CD4-positive, alpha-beta memory T cell (primary cell): ENCODE results near the gene SHROOM2. TPM values are rescaled to one million over a fixed set of nuclear protein-coding genes. Genes with fewer than 3 reads are reported as not detected.
"Not testable (repeated sequence)": the region's sequence is repeated elsewhere in the genome, so short reads cannot be mapped to it uniquely, and the experiment has no call there.

ENCODE experiments used
- CTCF ChIA-PET: fragments of 350-600 bp; sonication (Branson Sonifier 250); formaldehyde crosslinking; loops from one replicate; lab custom pipeline; 2021; ENCODE audit warnings: inconsistent platforms; ENCODE audit not compliant: partially characterized antibody; lab: Charles Lee
- POLR2A ChIA-PET: fragments of 350-600 bp; sonication (Branson Sonifier 250); formaldehyde crosslinking; loops from one replicate; lab custom pipeline; 2021; ENCODE audit not compliant: partially characterized antibody; lab: Charles Lee
- DNase-seq, 5 donors: peaks; one replicate each; pipeline versions ENCODE4 v3.0.0 to v3.0.0-alpha.2; 2020 to 2022; ENCODE audit warnings: mixed read lengths in 1 of 5
- H3K27ac ChIP-seq: one replicate; pipeline ENCODE4 v1.7.0; 2013; ENCODE audit warnings: low read depth, low read length
- H3K27me3 ChIP-seq: 2 replicates; pipeline ENCODE4 v1.7.0; 2013; ENCODE audit warnings: mild to moderate bottlenecking, low read length, moderate library complexity; ENCODE audit not compliant: insufficient read depth
- H3K36me3 ChIP-seq: 2 replicates; pipeline ENCODE4 v1.7.0; 2013; ENCODE audit warnings: mild to moderate bottlenecking, low read length, moderate library complexity; ENCODE audit not compliant: insufficient read depth
- H3K4me1 ChIP-seq: 2 replicates; pipeline ENCODE4 v1.7.0; 2013; ENCODE audit warnings: mild to moderate bottlenecking, low read length, moderate library complexity; ENCODE audit not compliant: insufficient read depth
- H3K4me3 ChIP-seq, 2 donors: one replicate each; pipeline ENCODE4 v1.7.0; 2013; ENCODE audit warnings: low read length in 2 of 2, mild to moderate bottlenecking in 1 of 2
- H3K9me3 ChIP-seq, 2 donors: one replicate each; pipeline ENCODE4 v1.7.0; 2013; ENCODE audit warnings: low read length in 2 of 2, control low read depth in 1 of 2; ENCODE audit not compliant: control insufficient read depth in 1 of 2
- H3K27ac Mint-ChIP-seq, 7 donors: one replicate each; pipeline ENCODE4 v1.8.0; 2020 to 2021; ENCODE audit warnings: mixed read lengths in 7 of 7, mild to moderate bottlenecking in 6 of 7, inconsistent platforms in 3 of 7, moderate library complexity in 3 of 7
- H3K27me3 Mint-ChIP-seq, 2 donors: one replicate each; pipeline ENCODE4 v1.8.0; 2020 to 2021; ENCODE audit warnings: mixed read lengths in 2 of 2
- H3K36me3 Mint-ChIP-seq, 2 donors: one replicate each; pipeline ENCODE4 v1.8.0; 2020 to 2021; ENCODE audit warnings: mixed read lengths in 2 of 2, inconsistent platforms in 1 of 2, mild to moderate bottlenecking in 1 of 2
- H3K4me1 Mint-ChIP-seq, 4 donors: one replicate each; pipeline ENCODE4 v1.8.0; 2020 to 2021; ENCODE audit warnings: mixed read lengths in 4 of 4, mild to moderate bottlenecking in 1 of 4
- H3K4me3 Mint-ChIP-seq, 8 donors: one replicate each; pipeline ENCODE4 v1.8.0; 2020 to 2021; ENCODE audit warnings: mixed read lengths in 8 of 8, mild to moderate bottlenecking in 7 of 8, moderate library complexity in 6 of 8, inconsistent platforms in 3 of 8
- H3K9me3 Mint-ChIP-seq, 8 donors: one replicate each; pipeline ENCODE4 v1.8.0; 2020 to 2021; ENCODE audit warnings: mixed read lengths in 8 of 8, mild to moderate bottlenecking in 5 of 8, inconsistent platforms in 3 of 8, moderate library complexity in 1 of 8
- intact Hi-C: fragments of 100-400 bp; cut with micrococcal nuclease; formaldehyde crosslinking; loops from one replicate; pipeline ENCODE4 v1.15.1; 2023
- polyA plus RNA-seq, 2 donors: library from polyadenylated mRNA; unstranded; fragments of 300-500 nt; fragmentation: Illumina TruSeq; gene quantifications; one replicate each; pipeline ENCODE4 v1.2.3, GENCODE V29; 2021
- total RNA-seq, 2 experiments: library from RNA; stranded (reverse); gene quantifications; one replicate each; pipeline ENCODE4 v1.2.3, GENCODE V29; 2021

Gene SHROOM2
- total and polyA plus RNA-seq, 4 experiments from 2014 or later = not detected

- H3K27ac Mint-ChIP-seq = no peak overlapping the region
- Histone ChIP-seq H3K4me3 (no peak overlapping the region), H3K9me3 (no peaks in the 10 kb centered on the region), H3K4me1 (no peaks in the 10 kb centered on the region), H3K36me3 (no peaks in the 10 kb centered on the region), H3K27ac (no peak overlapping the region), H3K27me3 (no peaks in the 10 kb centered on the region)
- H3K36me3 Mint-ChIP-seq = peaks cover 0 to 4% of the 10 kb centered on the region in 2 donors
- DNase-seq = no peak
- ChIA-PET CTCF (no interaction called here), POLR2A (no interaction called here)
- peaks cover 0 to 2% of the 10 kb centered on the region in 2 donors for H3K27me3 Mint-ChIP-seq
- no peak overlapping the region for H3K4me3 Mint-ChIP-seq
- H3K9me3 Mint-ChIP-seq = peaks cover 0 to 36% (median 21%) of the 10 kb centered on the region in 8 donors
- intact Hi-C loops = no loop called here
- no peaks in the 10 kb centered on the region for H3K4me1 Mint-ChIP-seq
Measured at GRCh38 chrX:9797384-9798360, 11.4 kb downstream of the SHROOM2 start.

GRCh38 chrX:9802737-9803136, 16.5 kb downstream of the SHROOM2 start:
- Mint-ChIP-seq H3K27me3 (peaks cover 0 to 2% of the 10 kb centered on the region in 2 donors), H3K4me1 (no peaks in the 10 kb centered on the region), H3K36me3 (peaks cover 0 to 4% of the 10 kb centered on the region in 2 donors), H3K4me3 (no peak overlapping the region), H3K27ac (no peak overlapping the region), H3K9me3 (peaks cover 0 to 19% (median 11%) of the 10 kb centered on the region in 8 donors)
- H3K27ac ChIP-seq = no peak overlapping the region
- H3K9me3 ChIP-seq = no peaks in the 10 kb centered on the region
- CTCF ChIA-PET = no interaction called here
- H3K36me3 ChIP-seq = no peaks in the 10 kb centered on the region
- no peak for DNase-seq
- POLR2A ChIA-PET = no interaction called here
- no peaks in the 10 kb centered on the region for H3K4me1 ChIP-seq
- no peak overlapping the region for H3K4me3 ChIP-seq
- intact Hi-C loops = no loop called here
- no peaks in the 10 kb centered on the region for H3K27me3 ChIP-seq

GRCh38 chrX:9804444-9804843, 18.2 kb downstream of the SHROOM2 start:
- no peaks in the 10 kb centered on the region for H3K36me3 ChIP-seq
- no peak overlapping the region for H3K27ac Mint-ChIP-seq
- no peaks in the 10 kb centered on the region for H3K4me1 Mint-ChIP-seq
- H3K36me3 Mint-ChIP-seq = peaks cover 0 to 4% of the 10 kb centered on the region in 2 donors
- H3K27ac ChIP-seq = no peak overlapping the region
- H3K27me3 Mint-ChIP-seq = no peaks in the 10 kb centered on the region
- no peak overlapping the region for H3K4me3 Mint-ChIP-seq
- H3K4me1 ChIP-seq = no peaks in the 10 kb centered on the region
- CTCF ChIA-PET = no interaction called here
- H3K9me3 Mint-ChIP-seq = peaks cover 0 to 12% (median 10%) of the 10 kb centered on the region in 8 donors
- no peak overlapping the region for H3K4me3 ChIP-seq
- intact Hi-C loops = no loop called here
- no peak for DNase-seq
- no peaks in the 10 kb centered on the region for H3K9me3 ChIP-seq
- no peaks in the 10 kb centered on the region for H3K27me3 ChIP-seq
- POLR2A ChIA-PET = no interaction called here

GRCh38 chrX:9805956-9806355, 19.7 kb downstream of the SHROOM2 start:
- Mint-ChIP-seq H3K27ac (no peak overlapping the region), H3K36me3 (no peaks in the 10 kb centered on the region), H3K4me3 (no peak overlapping the region), H3K27me3 (no peaks in the 10 kb centered on the region), H3K9me3 (peaks cover 0 to 4% (median under 1%) of the 10 kb centered on the region in 8 donors), H3K4me1 (no peaks in the 10 kb centered on the region)
- Histone ChIP-seq H3K27ac (no peak overlapping the region), H3K4me1 (no peaks in the 10 kb centered on the region), H3K36me3 (no peaks in the 10 kb centered on the region), H3K27me3 (no peaks in the 10 kb centered on the region), H3K9me3 (no peaks in the 10 kb centered on the region), H3K4me3 (no peak overlapping the region)
- POLR2A ChIA-PET = no interaction called here
- CTCF ChIA-PET = no interaction called here
- intact Hi-C loops = no loop called here
- no peak for DNase-seq

DNA sequence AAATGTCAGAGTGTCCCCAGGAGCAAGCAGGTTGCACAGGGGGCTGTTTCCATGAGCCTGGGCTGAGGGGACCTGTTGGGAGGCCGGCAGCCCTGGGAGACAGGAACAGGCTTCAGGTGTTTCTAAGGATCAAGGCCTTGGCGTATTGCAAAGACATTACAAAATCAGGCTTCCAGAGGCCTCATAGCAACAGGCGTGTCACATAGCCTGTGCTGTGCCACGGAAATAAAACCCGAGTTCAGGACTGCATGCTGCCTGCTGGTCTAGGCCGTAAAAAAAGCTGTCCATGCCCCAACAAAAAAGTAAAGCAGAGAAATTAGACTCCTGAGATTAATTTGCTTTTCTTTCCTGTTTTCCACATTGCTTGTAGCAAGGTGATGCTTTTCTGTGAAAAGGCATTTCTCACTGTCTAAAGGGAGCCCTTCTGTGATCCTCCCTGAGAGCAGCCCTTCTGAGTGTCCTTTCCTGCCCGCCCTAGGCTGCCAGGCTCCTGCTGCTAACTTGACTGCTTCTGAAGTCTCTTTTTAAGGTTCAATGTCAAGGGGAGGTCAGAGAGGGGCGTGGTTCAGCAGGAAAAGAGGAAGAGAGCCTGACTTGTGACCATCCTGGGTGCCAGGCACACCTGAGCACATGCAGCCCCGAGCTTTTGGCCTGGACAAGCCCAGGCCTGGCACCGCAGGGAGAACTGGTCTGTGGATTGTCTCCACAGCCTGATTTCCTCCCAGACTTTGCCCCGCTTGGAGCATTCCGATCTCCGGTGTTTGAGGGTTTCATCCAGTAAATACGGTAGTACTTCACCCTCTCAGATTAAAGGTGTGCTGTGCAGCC, 21.3 kb downstream of the SHROOM2 start:
- Mint-ChIP-seq H3K27ac (no peak overlapping the region), H3K36me3 (no peaks in the 10 kb centered on the region), H3K9me3 (peaks cover 0 to 4% (median 0%) of the 10 kb centered on the region in 8 donors), H3K4me1 (no peaks in the 10 kb centered on the region), H3K4me3 (no peak overlapping the region), H3K27me3 (no peaks in the 10 kb centered on the region)
- no peaks in the 10 kb centered on the region for H3K36me3 ChIP-seq
- ChIA-PET CTCF (no interaction called here), POLR2A (no interaction called here)
- no peak overlapping the region for H3K27ac ChIP-seq
- H3K4me1 ChIP-seq = no peaks in the 10 kb centered on the region
- no peaks in the 10 kb centered on the region for H3K27me3 ChIP-seq
- intact Hi-C loops = no loop called here
- H3K9me3 ChIP-seq = no peaks in the 10 kb centered on the region
- DNase-seq = no peak
- no peak overlapping the region for H3K4me3 ChIP-seq

- H3K27ac Mint-ChIP-seq, DNase-seq, H3K27me3 ChIP-seq, H3K27ac ChIP-seq, POLR2A ChIA-PET, H3K4me3 ChIP-seq, H3K4me1 ChIP-seq, CTCF ChIA-PET, H3K9me3 Mint-ChIP-seq, H3K36me3 ChIP-seq, H3K4me1 Mint-ChIP-seq, H3K27me3 Mint-ChIP-seq, H3K36me3 Mint-ChIP-seq, H3K9me3 ChIP-seq, H3K4me3 Mint-ChIP-seq, intact Hi-C loops: not testable (repeated sequence)
Measured at GRCh38 chrX:9809876-9810275, 23.6 kb downstream of the SHROOM2 start.

DNA sequence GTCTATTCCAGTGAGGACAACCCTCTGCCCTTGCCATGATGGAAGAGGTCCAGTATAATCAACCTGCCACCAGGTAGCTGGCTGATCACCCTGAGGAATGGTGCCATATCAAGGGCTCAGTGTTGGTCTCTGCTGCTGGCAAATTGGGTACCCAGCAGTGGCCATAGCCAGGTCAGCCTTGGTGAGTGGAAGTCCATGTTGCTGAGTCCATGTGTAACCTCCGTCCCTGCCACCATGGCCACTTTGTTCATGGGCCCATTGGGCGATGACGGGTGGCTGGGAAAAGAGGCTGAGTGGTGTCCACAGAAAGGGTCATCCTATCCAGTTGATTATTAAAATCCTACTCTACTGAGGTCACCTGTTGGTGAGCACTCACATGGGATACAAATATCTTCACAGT, 24.9 kb downstream of the SHROOM2 start:
- intact Hi-C loops, H3K9me3 Mint-ChIP-seq, CTCF ChIA-PET, H3K4me1 Mint-ChIP-seq, H3K4me3 ChIP-seq, H3K27me3 Mint-ChIP-seq, H3K9me3 ChIP-seq, H3K27ac Mint-ChIP-seq, DNase-seq, H3K4me1 ChIP-seq, H3K36me3 Mint-ChIP-seq, H3K27me3 ChIP-seq, H3K36me3 ChIP-seq, POLR2A ChIA-PET, H3K27ac ChIP-seq, H3K4me3 Mint-ChIP-seq: not testable (repeated sequence)
